ENCODE results near the gene MRPL14.
A peak's percentile ranks its signal among the peaks of the same experiment; 100 is the strongest.
"Not testable (repeated sequence)": the region's sequence is repeated elsewhere in the genome, so short reads cannot be mapped to it uniquely, and the experiment has no call there.

The MRPL14 gene

DNA sequence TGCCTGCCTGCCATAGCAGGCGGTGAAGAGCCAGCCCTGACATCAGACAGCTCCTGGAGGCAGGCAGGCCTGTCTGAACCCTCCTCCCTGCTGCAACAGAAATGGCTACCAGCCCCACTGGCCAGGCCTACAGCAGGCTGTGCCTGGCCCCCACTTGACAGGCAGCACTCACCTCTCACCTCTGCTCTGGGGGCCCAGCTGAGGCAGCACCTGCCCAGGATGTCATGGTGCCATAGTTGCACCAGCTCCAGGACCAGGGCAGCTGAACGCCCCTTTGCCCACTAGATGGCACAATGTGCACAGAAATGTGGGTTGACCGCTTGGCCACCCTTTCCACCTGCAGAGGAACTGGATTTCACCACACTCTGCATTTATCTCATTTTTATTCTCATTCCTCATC, 30.6 kb downstream of the MRPL14 start:
- DNase-seq: peak; percentile 83

DNA sequence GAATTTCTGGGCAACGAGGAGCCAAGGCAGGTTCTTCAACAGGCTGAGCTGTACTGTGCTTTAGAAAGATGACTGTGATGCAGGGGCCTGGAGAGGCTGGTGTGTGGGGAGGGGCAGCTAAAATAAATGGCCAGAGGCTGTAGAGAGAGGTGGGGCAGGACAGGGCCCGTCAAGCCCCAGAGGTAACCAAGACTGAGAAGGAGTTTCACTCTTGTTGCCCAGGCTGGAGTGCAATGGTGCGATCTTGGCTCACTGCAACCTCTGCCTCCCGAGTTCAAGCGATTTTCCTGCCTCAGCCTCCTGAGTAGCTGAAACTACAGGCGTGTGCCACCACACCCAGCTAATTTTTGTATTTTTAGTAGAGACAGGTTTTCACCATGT, 32.0 kb downstream of the MRPL14 start:
- not testable (repeated sequence) for DNase-seq

- no peak for DNase-seq
These were observed 32.6 kb downstream of the MRPL14 start for GRCh38 chr6:44094403-44095242.

GRCh38 chr6:44093750-44094402, 33.4 kb downstream of the MRPL14 start:
- DNase-seq: no peak

DNA sequence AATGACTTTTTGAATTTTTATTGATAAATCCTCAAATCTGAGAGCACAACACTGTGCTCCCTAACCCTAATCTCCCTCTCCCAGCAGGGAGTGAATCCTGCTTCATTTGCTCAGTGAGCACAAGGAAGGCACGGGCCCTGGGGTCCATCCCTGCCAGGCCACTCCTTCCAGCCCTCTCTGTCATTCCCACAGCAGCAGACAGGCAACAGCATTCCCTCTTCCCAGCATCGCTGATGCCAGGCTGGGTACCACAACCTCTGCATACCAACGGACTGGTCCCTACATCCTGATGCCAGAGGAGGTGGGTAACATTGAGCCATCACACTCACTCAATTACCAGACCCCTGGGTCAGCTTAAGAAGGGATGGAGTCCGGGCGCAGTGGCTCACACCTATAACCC, 34.2 kb downstream of the MRPL14 start:
- DNase-seq: no peak

GRCh38 chr6:44091981-44092884, 35.0 kb downstream of the MRPL14 start:
- DNase-seq: no peak

GRCh38 chr6:44091356-44091755, 35.9 kb downstream of the MRPL14 start:
- not testable (repeated sequence) for DNase-seq

DNA sequence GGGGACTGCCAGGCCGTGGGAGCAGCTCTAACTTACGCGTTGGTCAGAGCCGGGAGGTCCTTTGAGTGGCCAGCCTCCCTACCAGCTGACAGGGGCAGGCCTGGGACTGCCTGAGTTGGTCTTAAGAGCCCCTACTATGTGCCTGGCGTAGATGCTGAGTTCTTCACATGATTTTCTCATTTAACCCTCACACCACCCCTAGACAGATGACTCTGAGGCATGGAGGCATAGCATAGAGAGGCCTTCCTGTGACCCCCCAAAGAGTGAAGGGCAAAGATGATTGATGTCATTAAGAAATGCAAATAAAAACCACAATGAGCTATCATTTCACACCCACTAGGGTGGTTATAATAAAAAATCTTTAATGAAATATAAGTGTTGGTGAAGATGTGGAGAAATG, 36.8 kb downstream of the MRPL14 start:
- DNase-seq: no peak

- no peak for DNase-seq
These were observed 38.2 kb downstream of the MRPL14 start for GRCh38 chr6:44088827-44089590.

DNA sequence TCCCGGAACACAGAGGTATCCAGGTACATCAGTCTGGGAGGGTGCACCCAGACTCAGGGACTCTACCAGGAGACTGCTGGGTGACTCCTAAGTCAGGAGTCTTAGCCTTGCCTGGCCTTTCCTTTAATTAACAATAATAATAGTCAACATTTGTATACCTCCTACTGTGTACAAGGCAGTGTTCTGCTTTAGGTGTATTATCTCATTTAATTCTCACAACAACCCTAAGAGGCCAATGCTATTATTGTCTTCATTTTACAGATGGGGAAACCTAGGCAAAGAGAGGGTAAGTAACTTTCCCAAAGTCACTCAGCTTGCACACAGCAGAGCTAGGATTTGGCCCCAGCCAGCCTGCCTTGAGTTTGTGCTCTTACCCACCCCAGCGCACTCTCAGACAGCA, 39.6 kb downstream of the MRPL14 start:
- no peak for DNase-seq

DNA sequence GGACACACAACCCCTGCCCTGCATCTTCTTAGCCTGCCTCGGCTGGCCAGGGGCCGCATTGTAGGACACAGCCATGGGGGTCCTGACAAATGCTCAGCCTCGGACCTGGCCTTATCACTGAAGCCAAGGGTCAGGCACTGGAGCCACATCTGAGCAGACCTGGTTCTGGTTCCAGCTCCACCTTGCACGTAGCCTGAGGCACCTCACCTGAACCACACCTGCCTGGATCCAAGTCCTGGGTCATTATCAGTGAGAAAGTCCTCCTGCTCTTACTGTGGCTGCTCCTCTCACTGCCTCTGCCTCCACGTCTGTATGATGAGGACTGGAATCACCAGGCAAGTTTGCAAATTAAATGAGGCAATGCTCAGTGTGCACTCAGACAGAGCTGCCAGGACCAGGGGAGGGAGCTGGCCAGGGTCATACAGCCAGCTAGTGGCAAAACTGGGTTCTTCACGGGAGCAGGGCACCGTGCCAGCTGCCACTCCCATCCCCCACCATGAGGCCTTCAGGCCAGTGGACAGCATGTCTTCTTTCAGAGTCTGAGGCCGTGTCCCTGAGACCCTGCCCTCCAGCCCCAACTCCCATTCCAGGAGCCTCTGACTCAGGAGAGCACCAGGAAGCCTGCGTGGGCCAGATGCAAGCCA, 40.2 kb downstream of the MRPL14 start:
- DNase-seq: no peak

GRCh38 chr6:44085219-44085618, 42.0 kb downstream of the MRPL14 start:
- no peak for DNase-seq

DNA sequence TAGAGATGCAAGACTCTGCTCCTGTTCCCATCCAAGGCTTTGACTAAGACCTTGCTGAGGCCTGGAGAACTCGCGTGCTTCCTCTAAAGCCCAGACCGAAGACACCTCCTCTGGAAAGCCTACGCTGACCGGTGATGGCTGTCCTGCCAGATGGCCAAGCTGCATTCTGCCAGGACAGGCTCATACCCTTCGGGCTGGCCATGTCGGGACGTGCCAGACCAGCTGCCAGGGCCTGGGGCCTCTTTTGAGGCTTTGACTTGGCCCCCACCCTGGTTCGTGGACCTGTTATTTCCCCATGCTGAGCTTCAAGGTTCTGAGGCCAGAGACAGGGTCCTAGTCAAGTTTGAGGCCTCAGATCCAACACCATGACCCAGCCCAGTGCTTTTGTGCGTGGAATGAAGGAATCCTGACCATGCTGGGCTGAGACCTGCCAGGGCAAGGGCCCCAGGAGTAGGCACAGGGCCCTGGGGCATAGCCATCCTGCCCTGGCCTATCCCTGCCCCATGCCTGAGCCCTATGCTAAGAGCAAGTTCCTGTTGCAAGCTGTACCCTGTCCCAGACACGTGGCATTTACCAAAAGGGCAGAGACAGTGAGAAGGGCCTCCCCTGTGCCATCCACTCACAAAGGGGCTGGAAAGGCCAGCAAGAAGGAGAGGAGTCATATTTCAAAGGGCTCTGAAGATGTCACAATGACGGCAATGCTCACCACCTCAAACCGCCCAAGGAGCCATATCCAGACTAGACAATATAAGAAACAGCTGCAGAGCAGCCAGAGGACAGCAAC, 42.8 kb downstream of the MRPL14 start:
- no peak for DNase-seq

GRCh38 chr6:44082872-44083321, 44.4 kb downstream of the MRPL14 start:
- DNase-seq: no peak

- DNase-seq: no peak
These were observed 45.5 kb downstream of the MRPL14 start for GRCh38 chr6:44081753-44082152.

- no peak for DNase-seq
These were observed 46.4 kb downstream of the MRPL14 start for GRCh38 chr6:44080561-44081521.

DNA sequence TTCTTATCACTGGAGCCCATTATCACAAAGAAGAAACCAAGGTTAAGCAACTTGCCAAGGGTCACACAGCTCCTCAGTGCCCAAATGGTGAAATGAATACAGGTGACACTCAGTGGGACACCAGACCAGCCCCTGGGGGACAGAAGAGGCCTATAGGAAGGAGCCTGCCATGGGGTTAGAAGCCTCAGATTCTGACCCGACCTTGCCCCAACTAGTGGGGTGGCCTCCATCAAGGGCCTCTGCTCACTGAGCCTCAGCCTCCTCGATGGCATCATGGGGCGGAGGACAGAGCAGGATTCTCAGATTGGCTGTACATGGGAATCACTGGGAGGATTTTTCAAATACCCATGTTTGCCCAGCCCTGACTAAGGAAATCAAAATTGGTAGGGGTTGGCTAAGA, 47.6 kb downstream of the MRPL14 start:
- DNase-seq: no peak

GRCh38 chr6:44078827-44079671, 48.2 kb downstream of the MRPL14 start:
- DNase-seq: peak; percentile 78

All from stimulated activated CD4-positive, alpha-beta T cell treated with anti-CD3 and anti-CD28 coated beads, Interleukin-4, amount 100 ng/mL, for 24 hours (primary cell).